ENCODE measurements around the gene ZMYND8.

ZMYND8 gene

GRCh38 chr20:47188540-47188939, 168.0 kb downstream of the ZMYND8 start:
- Histone ChIP-seq H3K9me3 (replicated peaks; ENCODE audit: insufficient read depth, low read length) (no peaks in the 10 kb centered on the region; the same call in 1 of the 2 replicates), H3F3A (ENCODE audit: insufficient read depth, low read length) (no peaks in the 10 kb centered on the region), H3K9ac (ENCODE audit: low read length) (no peak overlapping the region), H4K20me1 (ENCODE audit: insufficient read depth, low read length) (no peaks in the 10 kb centered on the region), H2AFZ (ENCODE audit: low read length) (no peak overlapping the region), H3K4me1 (ENCODE audit: low read length) (peaks cover 6% of the 10 kb centered on the region; the same call in 1 of the 2 replicates), H3K27me3 (replicated peaks; ENCODE audit: insufficient read depth, low read length) (no peaks in the 10 kb centered on the region), H3K36me3 (replicated peaks; ENCODE audit: insufficient read depth, low read length) (no peaks in the 10 kb centered on the region), H3K27ac (ENCODE audit: low read length) (no peak overlapping the region), H3K4me2 (ENCODE audit: low read depth, low read length) (no peak overlapping the region), H3K4me3 (ENCODE audit: low read length) (no peak overlapping the region), H3K79me2 (ENCODE audit: low read length) (no peaks in the 10 kb centered on the region), H3K9me2 (replicated peaks; ENCODE audit: insufficient read depth, low read length) (no peaks in the 10 kb centered on the region)
- DNase-seq, result no peak
- TF ChIP-seq EZH2 (optimal IDR thresholded peaks at IDR 0.05; ENCODE audit: low read depth, low read length), result no peak
- TF ChIP-seq, protein P1, sequence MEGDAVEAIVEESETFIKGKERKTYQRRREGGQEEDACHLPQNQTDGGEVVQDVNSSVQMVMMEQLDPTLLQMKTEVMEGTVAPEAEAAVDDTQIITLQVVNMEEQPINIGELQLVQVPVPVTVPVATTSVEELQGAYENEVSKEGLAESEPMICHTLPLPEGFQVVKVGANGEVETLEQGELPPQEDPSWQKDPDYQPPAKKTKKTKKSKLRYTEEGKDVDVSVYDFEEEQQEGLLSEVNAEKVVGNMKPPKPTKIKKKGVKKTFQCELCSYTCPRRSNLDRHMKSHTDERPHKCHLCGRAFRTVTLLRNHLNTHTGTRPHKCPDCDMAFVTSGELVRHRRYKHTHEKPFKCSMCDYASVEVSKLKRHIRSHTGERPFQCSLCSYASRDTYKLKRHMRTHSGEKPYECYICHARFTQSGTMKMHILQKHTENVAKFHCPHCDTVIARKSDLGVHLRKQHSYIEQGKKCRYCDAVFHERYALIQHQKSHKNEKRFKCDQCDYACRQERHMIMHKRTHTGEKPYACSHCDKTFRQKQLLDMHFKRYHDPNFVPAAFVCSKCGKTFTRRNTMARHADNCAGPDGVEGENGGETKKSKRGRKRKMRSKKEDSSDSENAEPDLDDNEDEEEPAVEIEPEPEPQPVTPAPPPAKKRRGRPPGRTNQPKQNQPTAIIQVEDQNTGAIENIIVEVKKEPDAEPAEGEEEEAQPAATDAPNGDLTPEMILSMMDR (IDR thresholded peaks at IDR 0.05; ENCODE audit: low read length), result no peak
- no peak for TF ChIP-seq EZH2phosphoT487 (IDR thresholded peaks at IDR 0.05; ENCODE audit: low read length)

GRCh38 chr20:47187450-47188195, 168.9 kb downstream of the ZMYND8 start:
- no peaks in the 10 kb centered on the region for H3K36me3 ChIP-seq (replicated peaks; ENCODE audit: insufficient read depth, low read length)
- H3K9me3 ChIP-seq (replicated peaks; ENCODE audit: insufficient read depth, low read length), result no peaks in the 10 kb centered on the region; the same call in 1 of the 2 replicates
- DNase-seq, result peak; percentile 27
- H3K4me3 ChIP-seq (ENCODE audit: low read length), result no peak overlapping the region
- H3K27ac ChIP-seq (ENCODE audit: low read length), result no peak overlapping the region
- peak overlapping the region; percentile 4; the same call in 1 of the 2 replicates for H3K4me2 ChIP-seq (ENCODE audit: low read depth, low read length)
- H3K4me1 ChIP-seq (ENCODE audit: low read length), result peaks cover 6% of the 10 kb centered on the region; the same call in 1 of the 2 replicates
- H3K9me2 ChIP-seq (replicated peaks; ENCODE audit: insufficient read depth, low read length), result no peaks in the 10 kb centered on the region
- TF ChIP-seq EZH2 (optimal IDR thresholded peaks at IDR 0.05; ENCODE audit: low read depth, low read length) (no peak), EZH2phosphoT487 (IDR thresholded peaks at IDR 0.05; ENCODE audit: low read length) (no peak)
- TF ChIP-seq, protein P1 (IDR thresholded peaks at IDR 0.05; ENCODE audit: low read length), result no peak
- no peaks in the 10 kb centered on the region for H4K20me1 ChIP-seq (ENCODE audit: insufficient read depth, low read length)
- no peak overlapping the region for H2AFZ ChIP-seq (ENCODE audit: low read length)
- no peak overlapping the region for H3K9ac ChIP-seq (ENCODE audit: low read length)
- H3K79me2 ChIP-seq (ENCODE audit: low read length), result no peaks in the 10 kb centered on the region
- no peaks in the 10 kb centered on the region for H3K27me3 ChIP-seq (replicated peaks; ENCODE audit: insufficient read depth, low read length)
- no peaks in the 10 kb centered on the region for H3F3A ChIP-seq (ENCODE audit: insufficient read depth, low read length)

GRCh38 chr20:47183367-47183766, 173.1 kb downstream of the ZMYND8 start:
- Histone ChIP-seq H2AFZ (ENCODE audit: low read length) (no peak overlapping the region), H3K27me3 (replicated peaks; ENCODE audit: insufficient read depth, low read length) (no peaks in the 10 kb centered on the region), H3K79me2 (ENCODE audit: low read length) (no peaks in the 10 kb centered on the region), H3K4me2 (ENCODE audit: low read depth, low read length) (no peak overlapping the region), H3K36me3 (replicated peaks; ENCODE audit: insufficient read depth, low read length) (no peaks in the 10 kb centered on the region), H3K9ac (ENCODE audit: low read length) (no peak overlapping the region), H3K4me1 (ENCODE audit: low read length) (peaks cover 6% of the 10 kb centered on the region; the same call in 1 of the 2 replicates), H3K9me3 (replicated peaks; ENCODE audit: insufficient read depth, low read length) (no peaks in the 10 kb centered on the region), H4K20me1 (ENCODE audit: insufficient read depth, low read length) (no peaks in the 10 kb centered on the region), H3K4me3 (ENCODE audit: low read length) (no peak overlapping the region), H3F3A (ENCODE audit: insufficient read depth, low read length) (no peaks in the 10 kb centered on the region), H3K9me2 (replicated peaks; ENCODE audit: insufficient read depth, low read length) (no peaks in the 10 kb centered on the region), H3K27ac (ENCODE audit: low read length) (no peak overlapping the region)
- DNase-seq, result no peak
- TF ChIP-seq EZH2phosphoT487 (IDR thresholded peaks at IDR 0.05; ENCODE audit: low read length) (no peak), EZH2 (optimal IDR thresholded peaks at IDR 0.05; ENCODE audit: low read depth, low read length) (no peak)
- TF ChIP-seq, protein P1 (IDR thresholded peaks at IDR 0.05; ENCODE audit: low read length), result no peak
